ENCODE data around the gene CACFD1.
"Not testable (repeated sequence)": the region's sequence is repeated elsewhere in the genome, so short reads cannot be mapped to it uniquely, and the experiment has no call there.

Gene CACFD1

GRCh38 chr9:133441571-133441970 is 18.2 kb upstream of the CACFD1 start:
- no peak for DNase-seq

- no peak for DNase-seq
Observed at GRCh38 chr9:133443248-133443647, 16.5 kb upstream of the CACFD1 start.

GRCh38 chr9:133443982-133444381 is 15.8 kb upstream of the CACFD1 start:
- no peak for DNase-seq

GRCh38 chr9:133445293-133445969 is 14.3 kb upstream of the CACFD1 start:
- no peak for DNase-seq

GRCh38 chr9:133448487-133448972 is 11.2 kb upstream of the CACFD1 start:
- DNase-seq, result no peak

GRCh38 chr9:133449760-133450159 is 10.0 kb upstream of the CACFD1 start:
- DNase-seq, result no peak

- not testable (repeated sequence) for DNase-seq
Observed at GRCh38 chr9:133451865-133452264, 7.9 kb upstream of the CACFD1 start.

- no peak for DNase-seq
Observed at GRCh38 chr9:133452562-133452961, 7.2 kb upstream of the CACFD1 start.

GRCh38 chr9:133453651-133454050 is 6.1 kb upstream of the CACFD1 start:
- no peak for DNase-seq

GRCh38 chr9:133454325-133454724 is 5.5 kb upstream of the CACFD1 start:
- DNase-seq, result no peak

- DNase-seq, result no peak
Observed at GRCh38 chr9:133454943-133455673, 4.7 kb upstream of the CACFD1 start.

- DNase-seq, result no peak
Observed at GRCh38 chr9:133455936-133456335, 3.8 kb upstream of the CACFD1 start.

- no peak for DNase-seq
Observed at GRCh38 chr9:133456409-133456808, 3.4 kb upstream of the CACFD1 start.

GRCh38 chr9:133457233-133457632 is 2.5 kb upstream of the CACFD1 start:
- no peak for DNase-seq

GRCh38 chr9:133457748-133458147 is 2.0 kb upstream of the CACFD1 start:
- DNase-seq, result no peak

- no peak for DNase-seq
Observed at GRCh38 chr9:133458643-133459312, 1.0 kb upstream of the CACFD1 start.

GRCh38 chr9:133460405-133461175 is 812 bp downstream of the CACFD1 start:
- DNase-seq, result no peak

GRCh38 chr9:133461975-133462374 is 2.2 kb downstream of the CACFD1 start:
- DNase-seq, result no peak

GRCh38 chr9:133463234-133463863 is 3.6 kb downstream of the CACFD1 start:
- no peak for DNase-seq

GRCh38 chr9:133463864-133464615 is 4.3 kb downstream of the CACFD1 start:
- no peak for DNase-seq

- DNase-seq, result no peak
Observed at GRCh38 chr9:133464638-133465037, 4.9 kb downstream of the CACFD1 start.

GRCh38 chr9:133465984-133466383 is 6.2 kb downstream of the CACFD1 start:
- DNase-seq, result no peak
